Measurements from ENCODE around the gene MID1.

MID1 gene

GRCh38 chrX:10423716-10424115 lies 196.7 kb downstream of the MID1 start:
- DNase-seq, result no peak

- no peak for DNase-seq
These were observed 200.3 kb downstream of the MID1 start for GRCh38 chrX:10420134-10420533.

GRCh38 chrX:10416424-10416823 lies 204.0 kb downstream of the MID1 start:
- no peak for DNase-seq

- no peak for DNase-seq
These were observed 204.9 kb downstream of the MID1 start for GRCh38 chrX:10415306-10416001.

GRCh38 chrX:10414862-10415261 lies 205.5 kb downstream of the MID1 start:
- no peak for DNase-seq

- DNase-seq, result no peak
These were observed 206.1 kb downstream of the MID1 start for GRCh38 chrX:10414156-10414824.

GRCh38 chrX:10404436-10404835 lies 215.9 kb downstream of the MID1 start:
- DNase-seq, result no peak

GRCh38 chrX:10401239-10401638 lies 219.1 kb downstream of the MID1 start:
- DNase-seq, result no peak

GRCh38 chrX:10399043-10399741 lies 221.2 kb downstream of the MID1 start:
- DNase-seq, result no peak

GRCh38 chrX:10398215-10398614 lies 222.2 kb downstream of the MID1 start:
- DNase-seq, result no peak

GRCh38 chrX:10397349-10397748 lies 223.0 kb downstream of the MID1 start:
- no peak for DNase-seq

GRCh38 chrX:10395643-10396042 lies 224.7 kb downstream of the MID1 start:
- no peak for DNase-seq
